NCI-H345 (cell line): Measurements from ENCODE around the gene TPCN2.

Experiments used
- DNase-seq: peaks from one replicate; lab custom pipeline; 2025; lab: John Stamatoyannopoulos, UW

TPCN2 gene

DNA sequence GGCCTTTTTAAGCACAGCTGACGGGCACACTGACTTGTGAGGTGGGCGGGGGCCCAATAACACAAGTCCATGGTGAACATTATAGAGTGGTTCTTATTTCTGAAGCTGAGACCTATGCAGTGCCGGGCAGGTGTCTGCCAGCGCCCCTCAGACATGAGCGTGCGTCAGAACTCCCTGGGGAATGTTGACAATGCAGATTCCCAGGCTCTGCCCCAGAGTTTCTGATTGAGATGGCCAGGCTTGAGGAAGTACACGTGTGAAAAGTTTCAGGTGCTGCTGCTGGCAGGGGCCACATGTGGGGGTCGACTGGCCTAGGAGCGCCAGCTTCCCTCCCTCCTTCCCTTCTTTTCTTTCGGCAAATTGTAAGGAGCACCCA is 46.2 kb downstream of the TPCN2 start:
- no peak for DNase-seq

- no peak for DNase-seq
Measured at GRCh38 chr11:69095300-69095699, 46.6 kb downstream of the TPCN2 start.

GRCh38 chr11:69096473-69096872 is 47.7 kb downstream of the TPCN2 start:
- DNase-seq = no peak

GRCh38 chr11:69097263-69097662 is 48.5 kb downstream of the TPCN2 start:
- no peak for DNase-seq

GRCh38 chr11:69099180-69099579 is 50.4 kb downstream of the TPCN2 start:
- DNase-seq = no peak

DNA sequence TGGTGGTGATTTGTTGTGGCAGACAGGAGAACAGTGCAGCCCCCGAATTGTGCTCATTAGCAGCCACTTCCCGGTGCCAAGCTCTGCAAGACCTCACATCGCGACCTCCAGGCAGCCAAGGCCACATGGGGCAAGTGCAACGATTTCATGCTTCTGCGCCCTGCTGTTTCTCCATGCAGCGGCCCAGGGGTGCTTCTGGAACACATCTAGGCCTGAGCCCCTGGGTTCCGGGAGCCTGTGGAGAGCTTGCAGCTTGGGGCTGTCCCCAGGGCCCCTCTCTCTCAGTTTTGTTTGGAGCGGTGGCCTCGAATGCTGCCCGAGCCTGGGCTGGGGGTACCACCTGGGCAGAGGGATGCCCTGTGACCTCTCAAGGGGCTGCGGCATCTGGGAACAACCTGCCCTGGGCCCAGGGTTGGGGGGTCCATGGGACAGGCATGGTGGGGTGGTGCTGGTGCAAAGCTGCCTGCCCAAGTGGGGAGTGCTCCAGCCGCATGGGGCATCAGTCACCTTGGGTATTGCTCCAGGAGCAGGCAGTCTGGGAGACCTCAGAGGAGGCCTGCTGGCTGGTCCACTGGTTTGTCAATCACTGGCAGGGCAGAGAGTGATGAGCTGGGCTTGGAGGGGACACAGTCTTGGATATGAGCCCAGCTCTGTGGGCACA is 51.9 kb downstream of the TPCN2 start:
- no peak for DNase-seq

- DNase-seq = peak; percentile 58
Measured at GRCh38 chr11:69101115-69101791, 52.5 kb downstream of the TPCN2 start.

DNA sequence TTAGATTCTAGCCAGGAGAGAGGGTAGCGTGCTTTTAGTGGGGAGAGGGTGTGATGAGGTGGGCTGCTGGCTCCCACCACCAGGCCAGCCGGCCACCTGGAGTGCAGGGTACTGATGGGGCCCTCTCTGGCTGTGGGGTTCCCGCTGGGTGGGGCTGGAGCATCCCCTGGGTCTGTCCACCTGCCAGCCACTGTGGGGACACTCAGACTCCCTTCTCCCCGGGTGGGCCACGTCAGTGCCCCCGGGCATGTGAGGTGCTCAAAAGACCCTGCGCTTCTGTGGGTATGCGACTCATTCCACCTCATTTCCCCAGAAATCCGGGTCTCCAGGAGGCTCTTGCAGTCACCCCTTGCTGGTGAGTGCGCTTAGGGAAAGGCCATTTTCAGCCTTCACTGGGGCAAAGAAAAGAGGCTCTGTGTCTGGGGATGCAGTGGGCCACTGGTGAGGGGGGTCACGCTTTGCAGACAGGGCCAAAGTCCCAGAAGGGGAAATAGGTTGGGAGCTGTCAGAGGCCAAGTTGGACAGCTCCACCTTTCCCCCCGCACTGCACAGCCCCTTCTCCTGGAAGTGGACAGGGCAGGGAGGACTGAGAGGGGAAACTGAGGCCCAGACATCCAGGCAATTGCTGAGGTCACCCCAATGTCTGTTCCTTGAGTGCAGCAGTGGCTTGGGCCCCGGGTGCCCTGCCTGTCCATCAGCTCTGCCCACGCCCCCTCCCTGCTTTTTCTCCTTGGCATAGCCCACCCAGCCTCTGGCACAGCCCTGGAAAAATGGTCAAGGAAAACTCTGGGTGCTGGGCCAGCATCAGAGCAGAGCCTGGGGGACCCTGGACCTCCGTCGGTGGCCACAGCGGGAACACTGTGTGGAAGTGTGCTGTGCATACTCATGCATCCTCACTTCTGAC is 53.3 kb downstream of the TPCN2 start:
- DNase-seq = no peak

- no peak for DNase-seq
Measured at GRCh38 chr11:69102732-69103615, 54.2 kb downstream of the TPCN2 start.

- no peak for DNase-seq
Measured at GRCh38 chr11:69104212-69104855, 55.6 kb downstream of the TPCN2 start.

GRCh38 chr11:69104856-69105395 is 56.2 kb downstream of the TPCN2 start:
- no peak for DNase-seq

GRCh38 chr11:69105461-69106030 is 56.8 kb downstream of the TPCN2 start:
- no peak for DNase-seq

DNA sequence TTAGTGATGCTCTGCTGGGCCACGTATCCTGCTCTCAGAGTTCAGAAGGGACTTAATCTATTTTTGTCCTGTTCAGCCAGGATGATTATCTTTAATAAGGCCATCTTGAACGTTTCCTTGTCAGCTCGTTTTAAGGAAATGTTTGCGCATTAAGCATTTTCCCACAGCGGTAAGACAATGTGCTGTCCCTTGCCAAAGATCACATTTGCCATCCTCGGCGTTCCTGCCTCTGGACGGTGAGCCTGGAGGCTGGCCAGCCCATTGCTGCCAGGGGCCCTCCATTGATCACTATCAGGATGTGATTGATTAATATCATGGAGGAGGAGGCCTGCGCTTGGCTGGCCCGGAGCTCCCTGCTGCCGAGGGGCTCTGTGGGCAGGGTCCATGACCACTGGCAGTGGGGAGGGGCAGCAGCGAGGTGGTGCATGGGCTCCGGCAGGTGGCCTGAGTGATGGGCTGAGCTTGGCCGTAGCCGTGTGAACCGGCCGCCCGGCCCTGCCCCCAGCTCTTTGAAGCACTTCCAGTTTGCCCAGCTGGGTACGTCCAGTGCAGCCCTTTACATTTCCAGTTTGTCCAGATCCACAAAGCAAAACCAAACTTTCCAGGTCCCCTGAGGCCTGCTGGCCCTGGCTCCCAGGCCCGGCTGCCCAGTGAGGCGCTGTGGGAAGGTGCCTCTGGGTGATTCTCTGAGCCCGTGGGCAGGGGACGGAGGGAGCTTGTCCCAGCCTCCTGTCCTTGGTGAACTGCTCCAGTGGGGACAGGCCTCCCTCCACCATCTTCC is 57.5 kb downstream of the TPCN2 start:
- no peak for DNase-seq

DNA sequence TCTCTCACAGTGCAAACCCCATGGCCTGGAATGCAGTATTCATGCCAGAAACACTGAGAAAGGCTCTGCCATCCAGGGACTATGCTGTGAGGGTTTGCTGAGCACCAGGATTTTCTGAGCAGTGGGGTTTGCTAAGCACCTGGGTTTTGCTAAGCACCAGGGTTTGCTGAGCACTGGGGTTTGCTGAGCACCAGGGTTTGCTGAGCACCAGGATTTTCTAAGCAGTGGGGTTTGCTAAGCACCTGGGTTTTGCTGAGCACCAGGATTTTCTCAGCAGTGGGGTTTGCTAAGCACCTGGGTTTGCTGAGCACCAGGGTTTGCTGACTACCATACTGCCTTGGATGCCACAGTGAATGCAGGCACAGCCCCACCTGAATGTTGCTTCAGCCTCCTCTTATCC is 58.7 kb downstream of the TPCN2 start:
- no peak for DNase-seq

DNA sequence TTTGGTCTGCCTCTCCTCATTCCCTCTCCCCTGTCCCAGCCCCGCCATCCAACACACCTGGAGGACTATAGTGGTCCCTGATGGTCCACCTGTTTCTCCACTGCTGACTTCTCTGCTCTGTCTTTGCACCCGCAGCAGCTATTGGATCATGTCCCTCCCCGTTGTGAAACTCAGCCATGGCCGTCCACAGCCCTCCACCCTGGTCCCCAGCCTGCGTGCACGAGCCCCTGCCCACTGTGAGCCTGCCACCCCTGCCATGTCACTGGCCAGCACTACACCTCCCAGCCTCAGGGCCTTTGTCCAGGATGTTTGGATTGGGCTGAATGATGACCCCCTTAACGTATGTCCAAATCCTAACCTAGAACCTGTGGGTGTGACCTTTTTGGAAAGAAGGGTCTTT is 59.3 kb downstream of the TPCN2 start:
- no peak for DNase-seq

DNA sequence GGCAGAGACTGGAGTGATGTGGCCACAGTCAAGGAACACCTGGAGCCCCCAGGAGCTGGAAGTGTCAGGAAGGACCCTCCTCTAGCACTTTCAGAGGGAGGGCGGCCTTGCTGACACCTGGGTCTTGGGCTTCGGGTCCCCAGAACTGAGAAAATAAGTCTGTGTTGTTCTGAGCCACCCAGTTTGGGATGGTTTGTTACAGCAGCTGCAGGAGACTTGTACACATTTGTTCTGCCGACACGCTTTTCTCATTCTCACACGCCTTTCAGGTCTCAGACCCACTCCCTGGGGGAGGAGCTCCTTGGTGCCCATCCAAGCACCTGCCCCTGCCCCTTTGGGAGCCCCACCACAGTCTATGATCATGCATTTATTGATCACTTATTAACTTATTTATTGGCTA is 59.8 kb downstream of the TPCN2 start:
- DNase-seq = no peak

DNA sequence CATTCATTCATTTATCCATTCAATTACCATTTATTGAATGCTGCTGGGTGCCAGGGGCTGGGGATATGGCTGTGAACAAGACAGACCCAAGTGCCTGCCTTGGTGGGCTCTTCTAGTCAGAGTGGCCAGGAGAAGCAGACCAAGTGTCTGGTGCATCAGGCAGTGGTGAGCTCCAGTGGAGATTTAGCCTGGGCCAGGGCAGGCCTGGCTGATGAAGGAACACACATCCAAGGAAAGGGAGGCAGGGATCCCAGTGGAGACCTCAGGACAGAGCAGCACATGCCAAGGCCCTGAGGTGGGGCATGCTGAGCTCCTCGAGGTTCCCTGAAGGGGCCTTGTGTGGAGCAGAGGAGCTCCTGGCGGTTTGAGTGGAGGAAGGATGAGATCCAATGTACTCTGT is 60.4 kb downstream of the TPCN2 start:
- DNase-seq = no peak

DNA sequence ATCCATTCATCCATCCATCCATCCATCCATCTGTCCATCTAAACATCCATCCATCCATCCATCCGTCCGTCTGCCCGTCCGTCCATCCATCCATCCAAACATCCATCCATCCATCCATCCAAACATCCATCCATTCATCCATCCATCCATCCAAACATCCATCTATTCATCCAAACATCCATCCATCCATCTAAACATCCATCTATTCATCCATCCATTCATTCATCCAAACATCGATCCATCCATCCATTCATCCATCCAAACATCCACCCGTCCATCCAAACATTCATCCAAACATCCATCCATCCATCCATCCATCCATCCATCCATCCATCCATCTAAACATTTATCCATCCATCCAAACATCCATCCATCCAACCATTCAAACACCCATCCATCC is 61.7 kb downstream of the TPCN2 start:
- no peak for DNase-seq

DNA sequence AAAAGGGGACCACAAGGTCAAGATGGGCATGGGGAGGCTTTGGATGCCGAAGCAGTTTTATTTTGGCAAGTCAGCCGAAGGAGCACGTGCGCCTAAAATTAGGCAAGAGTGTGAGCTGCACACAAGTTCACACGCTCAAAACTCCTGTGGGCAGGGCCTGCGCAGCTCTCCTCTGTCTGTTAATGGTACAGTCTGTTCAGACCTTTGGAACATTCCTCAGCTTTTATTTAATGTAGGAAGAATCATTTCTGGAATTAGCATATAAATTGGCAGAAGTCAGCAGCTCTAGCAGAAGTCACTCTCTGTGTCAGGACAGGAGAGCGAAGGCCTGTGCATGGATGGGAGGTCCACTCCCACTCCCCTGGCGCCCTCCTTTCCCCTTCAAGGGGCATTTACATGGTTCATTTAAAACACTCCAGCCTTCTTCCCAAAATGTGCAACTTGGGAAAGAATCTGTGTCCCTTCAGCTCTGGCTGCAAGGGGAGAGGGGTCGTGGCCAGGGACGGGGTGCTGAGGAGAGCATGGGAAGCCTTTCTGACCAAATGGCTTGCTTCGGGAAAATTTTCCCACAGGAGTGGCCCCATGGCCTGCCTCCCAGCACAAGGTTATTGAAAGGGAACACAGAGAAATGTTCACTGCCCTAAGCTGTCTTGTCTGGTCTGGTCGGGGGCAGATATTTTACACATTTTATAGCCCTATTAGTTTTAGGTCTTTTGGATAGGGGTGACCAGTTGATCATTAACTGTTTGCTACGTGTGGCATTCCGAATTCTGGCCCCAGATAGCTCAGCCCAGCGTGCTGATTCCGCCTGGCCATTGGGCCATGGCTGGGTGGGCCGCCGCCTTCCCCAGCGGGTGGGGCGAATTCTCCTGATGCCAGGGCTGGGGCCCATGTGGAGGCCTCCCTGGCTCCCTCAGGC is 63.2 kb downstream of the TPCN2 start:
- DNase-seq = no peak
